ENCODE results near the gene CHSY3. TPM values are rescaled to one million over a fixed set of nuclear protein-coding genes. Genes with fewer than 3 reads are reported as not detected.

CHSY3 gene
- total RNA-seq, 2 experiments from 2014 or later = not detected

GRCh38 chr5:129938077-129938476 lies 33.8 kb downstream of the CHSY3 start:
- intact Hi-C loops (cut with DNase I, micrococcal nuclease) = no loop called here
- no peak overlapping the region for H3K27ac Mint-ChIP-seq
- H3K4me3 Mint-ChIP-seq = no peak overlapping the region
- no peaks in the 10 kb centered on the region for H3K9me3 Mint-ChIP-seq
- Histone ChIP-seq H3K4me1 (ENCODE audit: insufficient read depth, low read length) (no peaks in the 10 kb centered on the region), H3K27ac (ENCODE audit: low read depth in 1 of 2, low read length in 2 of 2) (no peak overlapping the region), H3K9me3 (ENCODE audit: control insufficient read depth in 1 of 2, insufficient read depth in 1 of 2, low read length in 2 of 2) (peaks cover 0 to 7% of the 10 kb centered on the region in 2 experiments), H3K4me3 (ENCODE audit: low read length) (no peak overlapping the region), H3K27me3 (ENCODE audit: control insufficient read depth in 1 of 2, insufficient read depth in 2 of 2, low read length in 2 of 2) (no peaks in the 10 kb centered on the region), H3K36me3 (ENCODE audit: insufficient read depth, low read length) (no peaks in the 10 kb centered on the region)
- DNase-seq = no peak
- no peak for TF ChIP-seq CTCF (IDR thresholded peaks at IDR 0.05)
- ChIA-PET CTCF (no interaction called here), POLR2A (no interaction called here)
- no peak for ATAC-seq (ENCODE audit: poor library complexity)
- no peaks in the 10 kb centered on the region for H3K27me3 Mint-ChIP-seq
- H3K4me1 Mint-ChIP-seq (ENCODE audit: low read depth) = no peaks in the 10 kb centered on the region
- no peaks in the 10 kb centered on the region for H3K36me3 Mint-ChIP-seq (ENCODE audit: low read depth)

GRCh38 chr5:129943936-129944335 lies 39.7 kb downstream of the CHSY3 start:
- no peaks in the 10 kb centered on the region for H3K9me3 Mint-ChIP-seq
- intact Hi-C loops (cut with DNase I, micrococcal nuclease) = no loop called here
- CTCF ChIA-PET = interaction anchor here (0.6 kb wide), 1 partner anchor 187 kb away, joined by 3 read pairs; no protein-coding TSS in a partner anchor

GRCh38 chr5:129945028-129945427 lies 40.8 kb downstream of the CHSY3 start:
- Mint-ChIP-seq H3K9me3 (no peaks in the 10 kb centered on the region), H3K4me1 (ENCODE audit: low read depth) (no peaks in the 10 kb centered on the region), H3K4me3 (no peak overlapping the region), H3K27me3 (peaks cover 12% of the 10 kb centered on the region), H3K27ac (no peak overlapping the region), H3K36me3 (ENCODE audit: low read depth) (no peaks in the 10 kb centered on the region)
- Histone ChIP-seq H3K27me3 (ENCODE audit: control insufficient read depth in 1 of 2, insufficient read depth in 2 of 2, low read length in 2 of 2) (no peaks in the 10 kb centered on the region), H3K4me3 (ENCODE audit: low read length) (no peak overlapping the region), H3K27ac (ENCODE audit: low read depth in 1 of 2, low read length in 2 of 2) (no peak overlapping the region), H3K36me3 (ENCODE audit: insufficient read depth, low read length) (no peaks in the 10 kb centered on the region), H3K9me3 (ENCODE audit: control insufficient read depth in 1 of 2, insufficient read depth in 1 of 2, low read length in 2 of 2) (no peaks in the 10 kb centered on the region), H3K4me1 (ENCODE audit: insufficient read depth, low read length) (no peaks in the 10 kb centered on the region)
- intact Hi-C loops (cut with DNase I, micrococcal nuclease) = no loop called here
- CTCF ChIA-PET = interaction anchor here (0.6 kb wide), 1 partner anchor 79 kb away, joined by 4 read pairs; no protein-coding TSS in a partner anchor
- no peak for TF ChIP-seq CTCF (IDR thresholded peaks at IDR 0.05)
- no peak for ATAC-seq (ENCODE audit: poor library complexity)
- DNase-seq = no peak
- POLR2A ChIA-PET = no interaction called here

More at GRCh38 chr5:129943936-129944335, 39.7 kb downstream of the CHSY3 start:
- Histone ChIP-seq H3K27me3 (ENCODE audit: control insufficient read depth in 1 of 2, insufficient read depth in 2 of 2, low read length in 2 of 2) (no peaks in the 10 kb centered on the region), H3K4me1 (ENCODE audit: insufficient read depth, low read length) (no peaks in the 10 kb centered on the region), H3K4me3 (ENCODE audit: low read length) (no peak overlapping the region), H3K9me3 (ENCODE audit: control insufficient read depth in 1 of 2, insufficient read depth in 1 of 2, low read length in 2 of 2) (no peaks in the 10 kb centered on the region), H3K36me3 (ENCODE audit: insufficient read depth, low read length) (no peaks in the 10 kb centered on the region), H3K27ac (ENCODE audit: low read depth in 1 of 2, low read length in 2 of 2) (no peak overlapping the region)
- no peak for TF ChIP-seq CTCF (IDR thresholded peaks at IDR 0.05)
- Mint-ChIP-seq H3K4me1 (ENCODE audit: low read depth) (no peaks in the 10 kb centered on the region), H3K27ac (no peak overlapping the region), H3K27me3 (peaks cover 12% of the 10 kb centered on the region), H3K36me3 (ENCODE audit: low read depth) (no peaks in the 10 kb centered on the region), H3K4me3 (no peak overlapping the region)
- ATAC-seq (ENCODE audit: poor library complexity) = no peak
- POLR2A ChIA-PET = no interaction called here
- no peak for DNase-seq
